HG03460 (cell line): Measurements from ENCODE around the gene PREX1.

ENCODE experiments used
- ATAC-seq: cut with Tn5 transposase; IDR thresholded peaks from one replicate; pipeline ENCODE4 v1.9.1; 2021; ENCODE audit not compliant: unreplicated experiment

The PREX1 gene

GRCh38 chr20:48642105-48642880 is 185.5 kb downstream of the PREX1 start:
- no peak for ATAC-seq

- ATAC-seq = no peak
Observed at GRCh38 chr20:48640871-48641270, 186.9 kb downstream of the PREX1 start.

DNA sequence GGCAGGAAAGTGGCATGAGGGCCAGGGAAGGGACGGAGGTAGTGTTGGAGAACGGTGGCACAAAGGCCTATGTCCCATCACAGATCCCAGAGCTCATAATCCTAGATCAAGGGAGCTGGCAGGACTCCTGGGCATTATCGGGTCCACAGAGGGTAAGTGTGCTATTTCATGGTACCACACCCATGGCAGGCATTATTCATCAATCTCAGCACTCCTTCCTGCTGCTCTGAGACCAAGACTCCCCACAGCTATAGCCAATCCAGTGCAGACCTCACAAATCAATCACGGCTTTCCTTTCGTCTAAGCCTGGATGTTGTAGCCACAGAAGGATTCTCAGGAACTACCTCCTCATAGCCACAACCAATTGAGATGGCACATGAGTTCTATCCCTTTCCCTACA is 187.9 kb downstream of the PREX1 start:
- no peak for ATAC-seq

DNA sequence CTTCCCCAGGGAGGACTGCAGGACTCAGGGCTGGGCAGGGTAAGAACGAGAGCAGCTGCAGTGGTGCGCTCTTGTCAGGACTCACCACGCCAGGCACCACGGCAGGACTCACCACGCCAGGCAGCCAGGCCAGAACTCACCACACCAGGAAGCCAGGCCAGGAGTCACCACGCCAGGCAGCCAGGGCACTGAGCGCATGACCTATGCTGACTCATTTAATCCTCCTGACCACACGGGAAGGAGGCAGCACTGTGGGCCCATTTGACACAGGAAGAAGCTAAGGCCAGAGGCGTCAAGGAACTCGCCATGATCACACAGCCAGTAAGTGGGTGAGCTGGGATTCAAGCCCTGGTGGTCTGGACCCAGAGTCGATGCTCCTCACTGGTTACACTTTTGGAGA is 189.3 kb downstream of the PREX1 start:
- no peak for ATAC-seq

GRCh38 chr20:48637461-48637860 is 190.3 kb downstream of the PREX1 start:
- no peak for ATAC-seq

DNA sequence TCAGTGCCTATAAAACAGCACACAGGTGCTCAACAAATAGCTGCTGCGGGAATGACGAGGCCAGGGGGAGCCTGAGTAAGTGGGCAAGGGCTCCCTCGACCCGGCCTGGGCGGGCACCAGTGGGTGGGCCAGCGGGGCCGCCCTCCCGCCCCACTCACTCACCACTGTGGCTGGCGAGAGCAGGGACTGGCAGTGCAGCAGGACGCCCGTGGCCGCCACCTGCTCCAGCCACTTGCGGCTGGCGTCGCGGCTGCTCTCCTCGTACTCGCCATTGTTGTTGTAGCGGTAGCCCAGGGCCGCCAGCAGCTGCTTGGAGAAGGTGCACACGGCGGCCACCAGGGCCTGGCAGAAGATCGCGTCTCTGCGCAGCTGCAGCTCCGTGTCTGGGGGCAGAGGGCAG is 191.5 kb downstream of the PREX1 start:
- ATAC-seq = no peak

GRCh38 chr20:48635791-48636267 is 192.0 kb downstream of the PREX1 start:
- no peak for ATAC-seq

GRCh38 chr20:48635361-48635760 is 192.4 kb downstream of the PREX1 start:
- ATAC-seq = no peak

GRCh38 chr20:48634641-48635040 is 193.2 kb downstream of the PREX1 start:
- no peak for ATAC-seq

DNA sequence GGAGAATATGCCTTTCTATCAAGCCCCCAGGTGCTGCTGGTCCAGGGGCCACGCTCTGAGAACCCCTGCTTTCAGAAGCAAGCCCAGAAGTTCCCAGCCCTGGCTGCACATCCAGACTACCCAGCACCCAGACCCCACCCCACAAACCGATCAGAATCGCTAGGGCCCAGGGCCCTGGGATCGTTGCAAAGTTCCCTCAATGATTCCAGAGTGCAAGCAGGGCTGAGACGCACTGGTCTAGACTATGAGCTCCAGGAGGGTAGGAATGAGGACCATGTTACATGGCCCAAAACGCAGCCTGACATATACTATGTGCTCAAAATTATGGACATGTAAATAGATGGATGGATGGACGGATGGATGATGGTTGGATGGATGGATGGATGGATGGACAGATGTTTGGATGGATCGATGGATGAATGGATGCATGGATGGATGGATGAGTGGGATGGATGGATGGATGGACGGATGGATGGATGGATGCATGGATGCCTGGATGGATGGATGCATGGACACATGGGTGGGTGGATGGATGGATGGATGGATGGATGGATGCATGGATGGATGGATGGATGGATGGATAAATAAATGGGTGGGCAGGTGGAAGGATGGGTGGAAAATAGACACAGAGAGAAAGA is 194.1 kb downstream of the PREX1 start:
- ATAC-seq = no peak

- no peak for ATAC-seq
Observed at GRCh38 chr20:48632825-48633619, 194.8 kb downstream of the PREX1 start.

GRCh38 chr20:48632017-48632824 is 195.6 kb downstream of the PREX1 start:
- no peak for ATAC-seq

GRCh38 chr20:48631114-48632016 is 196.4 kb downstream of the PREX1 start:
- no peak for ATAC-seq

DNA sequence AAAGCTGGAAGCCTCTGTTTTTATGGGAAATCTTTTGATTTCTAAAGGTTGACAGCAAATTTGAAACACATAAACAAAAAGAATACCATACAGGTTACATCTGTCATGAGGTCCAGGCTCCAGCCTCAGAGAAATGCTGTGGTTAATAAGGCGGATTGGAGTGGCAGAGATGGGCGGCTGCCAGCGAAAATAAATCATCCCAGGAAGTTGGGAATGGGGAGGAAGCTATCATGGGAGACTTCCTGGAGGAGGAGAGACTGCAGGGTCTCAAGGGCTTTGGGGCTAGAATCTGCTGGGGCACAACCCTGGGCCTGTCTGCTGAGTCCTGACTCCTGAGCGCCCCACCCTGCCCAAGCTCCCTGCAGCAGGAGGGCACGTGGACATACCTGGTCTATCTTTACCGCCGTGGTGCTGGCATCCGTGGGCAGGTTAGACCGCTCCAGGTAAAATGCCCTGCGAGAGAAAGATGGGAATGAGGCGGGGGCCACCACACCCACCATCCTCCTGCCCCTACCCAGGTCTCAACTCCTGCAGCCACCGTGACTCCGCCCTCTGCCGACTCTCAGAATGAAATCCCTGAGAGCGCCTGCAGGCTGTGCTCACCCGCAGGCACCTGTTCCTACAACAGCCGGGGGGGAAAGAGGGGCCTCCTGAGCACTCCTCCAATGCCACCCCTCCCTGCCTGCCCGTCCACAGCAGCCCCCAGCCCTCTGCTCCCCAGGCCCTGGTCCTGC is 197.3 kb downstream of the PREX1 start:
- ATAC-seq = no peak

DNA sequence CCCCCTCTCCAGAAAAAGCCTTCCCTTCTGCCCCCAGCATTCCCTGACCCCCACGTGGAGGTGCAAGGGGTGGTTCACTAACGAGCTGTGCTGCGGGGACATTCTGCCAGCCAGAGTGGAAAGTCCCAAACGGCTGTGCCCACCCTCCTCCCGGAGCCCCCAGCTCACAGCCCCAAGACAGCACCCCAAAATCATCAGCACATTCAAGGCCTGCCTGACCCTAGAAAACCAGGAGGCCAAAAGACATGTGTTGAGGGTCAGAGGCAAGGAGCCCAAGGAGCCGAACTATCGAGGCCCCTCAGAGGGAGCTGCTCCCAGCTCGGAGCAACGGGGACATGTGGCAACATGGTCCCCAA is 197.9 kb downstream of the PREX1 start:
- no peak for ATAC-seq

DNA sequence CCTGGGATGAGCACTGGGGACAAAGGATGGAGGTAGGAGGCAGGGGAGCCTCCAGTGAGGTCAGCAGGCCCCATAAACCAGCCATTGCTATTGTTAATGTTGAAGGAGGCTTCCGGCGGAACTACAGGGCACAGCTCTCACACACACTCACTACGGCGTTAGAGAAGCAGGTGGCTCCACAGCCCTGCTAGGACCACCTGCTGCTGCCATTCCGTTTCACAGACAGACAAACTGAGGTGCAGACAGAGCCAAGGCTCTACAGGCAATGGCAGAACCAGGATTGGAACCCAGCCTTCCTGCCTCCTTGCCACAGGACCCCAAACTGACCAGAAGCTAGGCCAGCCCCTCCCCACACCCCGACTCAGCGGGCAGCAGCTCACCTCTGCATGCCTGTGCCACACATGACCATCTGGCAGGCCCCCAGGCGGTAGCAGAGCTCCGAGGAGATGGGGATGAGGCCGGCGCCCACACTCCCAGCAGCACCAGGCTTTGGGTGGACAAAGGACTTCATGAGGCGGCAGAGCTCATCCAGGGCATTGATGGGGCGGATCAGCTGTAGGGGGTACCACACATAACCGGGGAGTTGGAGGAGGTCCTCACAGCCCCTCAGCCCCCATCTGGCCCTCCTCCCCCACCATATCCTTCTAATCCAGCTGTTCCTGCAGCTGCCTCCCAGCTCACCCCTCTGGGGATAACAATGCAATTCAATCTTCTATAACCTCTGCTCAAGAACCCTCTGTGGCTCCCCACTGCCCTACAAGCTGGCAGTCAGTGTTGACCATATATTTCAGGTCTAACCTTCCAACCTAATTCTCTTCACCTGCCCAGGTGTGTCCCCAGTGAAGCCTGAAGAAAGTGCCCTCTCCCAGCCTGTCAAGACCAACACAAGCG is 198.5 kb downstream of the PREX1 start:
- ATAC-seq = no peak

DNA sequence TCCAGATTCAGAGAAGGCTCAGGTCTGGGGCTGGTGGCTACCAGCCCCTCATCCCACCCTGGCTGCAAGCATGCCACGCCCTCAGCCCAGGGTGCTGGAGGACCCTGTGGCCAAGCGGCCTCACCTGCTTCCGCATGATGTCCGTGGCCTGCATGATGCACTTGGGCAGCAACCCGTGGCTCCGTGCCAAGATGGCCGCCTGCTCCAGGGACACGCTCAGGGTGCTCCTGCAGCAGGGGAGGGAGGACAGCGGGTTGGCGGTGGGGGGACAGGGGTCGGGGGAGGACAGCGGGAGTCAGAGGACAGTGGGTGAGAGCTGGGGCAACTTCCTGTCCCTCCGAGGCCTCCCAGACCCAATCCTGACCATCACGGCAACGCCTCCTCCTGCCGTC is 200.1 kb downstream of the PREX1 start:
- ATAC-seq = no peak
